OCI-LY3 (cell line): Measurements from ENCODE around the gene RIN3.

Source experiments
- H2AFZ ChIP-seq: fragments of 200-600, 300-600 bp; shearing (Covaris generic); 2 replicates; pipeline ENCODE4 v1.6.0; 2014; ENCODE audit warnings: antibody characterized with exemption, low read depth, low read length
- H3K27ac ChIP-seq: fragments of 200-600, 300-600 bp; sonication (generic); 2 replicates; pipeline ENCODE4 v1.5.1; 2014; ENCODE audit warnings: mild to moderate bottlenecking, low read length, moderate library complexity, mixed read lengths
- H3K27me3 ChIP-seq: fragments of 200-600, 300-600 bp; sonication (generic); 2 replicates; pipeline ENCODE4 v1.6.1; 2014; ENCODE audit warnings: low read depth, low read length, mixed read lengths
- H3K36me3 ChIP-seq: fragments of 200-600, 300-600 bp; sonication (generic); replicated peaks from 2 replicates; pipeline ENCODE3; 2014; ENCODE audit warnings: low read depth, low read length, mixed read lengths
- H3K4me1 ChIP-seq: fragments of 300-600, 200-600 bp; sonication (generic); 2 replicates; pipeline ENCODE4 v1.6.1; 2014; ENCODE audit warnings: low read length, mixed read lengths
- H3K4me2 ChIP-seq: fragments of 200-600, 300-600 bp; sonication (generic); 2 replicates; pipeline ENCODE4 v1.6.1; 2014; ENCODE audit warnings: low read length, mixed read lengths
- H3K4me3 ChIP-seq: fragments of 300-600, 200-600 bp; sonication (generic); 2 replicates; pipeline ENCODE4 v1.5.1; 2014; ENCODE audit warnings: antibody characterized with exemption, mild to moderate bottlenecking, low read length, moderate library complexity
- H3K79me2 ChIP-seq: fragments of 300-600, 200-600 bp; shearing (Covaris generic); 2 replicates; pipeline ENCODE4 v1.6.1; 2014; ENCODE audit warnings: mild to moderate bottlenecking, low read length, mixed read lengths
- H3K9ac ChIP-seq: fragments of 300-600, 200-600 bp; shearing (Covaris generic); 2 replicates; pipeline ENCODE4 v1.6.0; 2014; ENCODE audit warnings: mild to moderate bottlenecking, low read length, moderate library complexity
- H3K9me3 ChIP-seq: fragments of 200-600, 300-600 bp; shearing (Covaris generic); 2 replicates; pipeline ENCODE4 v1.6.1; 2014; ENCODE audit warnings: low read length, mixed read lengths; ENCODE audit not compliant: insufficient read depth
- H4K20me1 ChIP-seq: fragments of 200-600, 300-600 bp; sonication (generic); 2 replicates; pipeline ENCODE4 v1.6.1; 2016; ENCODE audit warnings: low read length, mixed read lengths; ENCODE audit not compliant: insufficient read depth
- EZH2phosphoT487 ChIP-seq: fragments of 200-600 bp; shearing (Covaris generic); IDR thresholded peaks from 2 replicates; pipeline ENCODE4 v1.6.1; 2018; ENCODE audit warnings: antibody characterized with exemption, mixed run types, low read depth
- TF ChIP-seq, protein P1 (sequence below): fragments of 200-600, 300-600 bp; sonication (generic); IDR thresholded peaks from 2 replicates; pipeline ENCODE4 v1.5.1; 2014; ENCODE audit warnings: antibody characterized with exemption, low read length, low read depth

Gene RIN3

DNA sequence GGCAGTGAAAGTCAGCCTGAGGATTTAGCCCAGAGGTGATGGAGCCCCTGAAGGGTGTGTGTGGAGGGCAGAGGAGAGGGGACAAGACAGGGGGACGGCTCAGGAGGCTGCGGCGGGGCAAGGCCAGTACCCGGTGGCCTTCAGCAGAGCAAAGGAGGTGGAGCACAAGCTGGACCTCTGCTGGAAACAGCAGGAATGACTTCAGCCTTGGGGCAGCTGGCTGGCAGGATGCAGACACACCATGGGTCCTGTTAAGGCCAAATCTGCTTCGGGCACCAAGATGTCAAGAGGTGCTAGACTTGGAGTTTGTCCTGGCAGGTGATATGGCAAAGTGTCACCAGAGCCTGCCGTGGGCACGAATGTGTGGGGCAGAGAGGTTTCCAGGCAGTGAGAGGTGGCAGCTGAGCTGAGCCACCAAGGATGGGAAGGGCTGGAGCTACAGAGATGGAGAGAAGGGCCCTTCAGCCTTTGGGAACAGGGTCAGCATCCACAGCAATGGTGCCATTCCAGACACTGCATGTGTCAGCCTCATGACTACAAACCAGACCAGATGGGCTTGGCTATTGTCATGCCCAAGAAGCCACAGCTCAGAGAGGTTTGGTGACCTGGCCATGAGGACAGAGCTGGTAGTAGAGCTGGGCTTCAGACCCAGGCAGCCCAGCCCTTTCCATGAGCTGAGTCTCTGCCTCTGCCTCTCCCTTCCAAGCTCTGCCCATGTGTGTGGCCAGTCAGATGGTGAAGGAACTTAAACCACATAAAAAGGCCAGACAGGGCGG lies 142.9 kb downstream of the RIN3 start:
- Histone ChIP-seq H4K20me1 (no peaks in the 10 kb centered on the region), H3K4me2 (no peak overlapping the region), H3K9me3 (no peaks in the 10 kb centered on the region), H2AFZ (no peak overlapping the region), H3K36me3 (peaks cover 8% of the 10 kb centered on the region), H3K4me3 (no peak overlapping the region), H3K27me3 (no peaks in the 10 kb centered on the region), H3K4me1 (peaks cover 27% of the 10 kb centered on the region), H3K9ac (no peak overlapping the region), H3K79me2 (no peaks in the 10 kb centered on the region), H3K27ac (no peak overlapping the region)
- no peak for TF ChIP-seq EZH2phosphoT487
- TF ChIP-seq, protein P1, sequence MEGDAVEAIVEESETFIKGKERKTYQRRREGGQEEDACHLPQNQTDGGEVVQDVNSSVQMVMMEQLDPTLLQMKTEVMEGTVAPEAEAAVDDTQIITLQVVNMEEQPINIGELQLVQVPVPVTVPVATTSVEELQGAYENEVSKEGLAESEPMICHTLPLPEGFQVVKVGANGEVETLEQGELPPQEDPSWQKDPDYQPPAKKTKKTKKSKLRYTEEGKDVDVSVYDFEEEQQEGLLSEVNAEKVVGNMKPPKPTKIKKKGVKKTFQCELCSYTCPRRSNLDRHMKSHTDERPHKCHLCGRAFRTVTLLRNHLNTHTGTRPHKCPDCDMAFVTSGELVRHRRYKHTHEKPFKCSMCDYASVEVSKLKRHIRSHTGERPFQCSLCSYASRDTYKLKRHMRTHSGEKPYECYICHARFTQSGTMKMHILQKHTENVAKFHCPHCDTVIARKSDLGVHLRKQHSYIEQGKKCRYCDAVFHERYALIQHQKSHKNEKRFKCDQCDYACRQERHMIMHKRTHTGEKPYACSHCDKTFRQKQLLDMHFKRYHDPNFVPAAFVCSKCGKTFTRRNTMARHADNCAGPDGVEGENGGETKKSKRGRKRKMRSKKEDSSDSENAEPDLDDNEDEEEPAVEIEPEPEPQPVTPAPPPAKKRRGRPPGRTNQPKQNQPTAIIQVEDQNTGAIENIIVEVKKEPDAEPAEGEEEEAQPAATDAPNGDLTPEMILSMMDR, result no peak

DNA sequence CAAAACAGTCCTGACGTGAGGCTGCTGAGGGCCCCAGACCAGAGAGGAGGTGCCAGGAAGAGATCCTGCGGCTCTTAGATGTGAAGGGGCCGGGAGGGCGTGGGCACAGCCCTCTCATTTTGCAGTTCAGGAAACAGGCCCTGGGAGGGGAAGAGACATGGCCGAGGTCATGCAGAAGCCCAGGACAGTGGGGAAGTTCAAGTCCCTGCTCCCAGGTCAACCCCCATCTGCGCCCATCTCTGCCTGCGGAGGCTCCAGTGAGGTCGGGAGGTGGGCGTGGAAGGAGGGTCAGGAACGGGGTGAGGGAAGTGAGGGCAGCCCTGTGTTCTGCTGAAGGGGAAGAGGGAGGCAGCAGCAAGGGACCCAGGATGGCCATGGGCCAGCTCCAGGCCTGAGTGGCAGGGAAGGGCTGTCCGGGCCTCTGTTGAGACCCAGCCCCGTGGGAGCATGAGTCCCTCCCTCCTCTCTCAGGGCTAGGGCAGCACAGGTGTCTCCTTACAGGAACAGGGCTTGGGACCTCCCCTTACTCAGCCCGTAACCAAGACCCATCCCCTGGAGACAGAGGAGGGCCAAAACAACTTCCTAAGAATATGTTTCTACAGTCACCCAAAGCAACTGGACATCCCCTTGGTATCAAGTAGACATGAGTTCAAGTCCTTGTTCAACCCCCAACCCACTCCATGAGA lies 144.0 kb downstream of the RIN3 start:
- Histone ChIP-seq H3K4me2 (no peak overlapping the region), H3K27ac (no peak overlapping the region), H3K4me1 (peaks cover 21% of the 10 kb centered on the region), H3K36me3 (peaks cover 8% of the 10 kb centered on the region), H3K27me3 (no peaks in the 10 kb centered on the region), H3K9me3 (no peaks in the 10 kb centered on the region), H3K4me3 (no peak overlapping the region), H3K79me2 (no peaks in the 10 kb centered on the region), H4K20me1 (no peaks in the 10 kb centered on the region), H3K9ac (no peak overlapping the region), H2AFZ (no peak overlapping the region)
- TF ChIP-seq, protein P1, result no peak
- TF ChIP-seq EZH2phosphoT487, result no peak

DNA sequence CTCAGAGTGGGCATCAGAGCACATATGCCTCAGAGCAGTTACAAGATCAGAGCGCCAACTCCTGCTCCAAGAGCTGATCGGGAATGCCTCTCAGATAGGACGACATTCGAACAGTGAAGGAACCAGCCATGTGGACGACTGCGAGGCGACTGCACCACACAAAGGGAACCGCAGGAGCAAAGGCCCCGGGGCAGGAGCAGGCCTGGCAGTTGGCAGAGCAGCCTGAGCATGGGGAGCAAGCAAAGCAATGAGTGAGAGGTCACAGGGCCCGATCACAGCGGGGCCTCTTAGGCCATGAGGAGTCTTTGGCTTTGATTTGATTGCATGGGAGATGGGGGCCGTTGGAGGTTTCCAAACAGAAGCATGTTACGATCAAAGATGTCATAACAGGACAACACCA lies 144.6 kb downstream of the RIN3 start:
- Histone ChIP-seq H4K20me1 (no peaks in the 10 kb centered on the region), H3K4me3 (no peak overlapping the region), H3K9ac (no peak overlapping the region), H3K9me3 (no peaks in the 10 kb centered on the region), H2AFZ (no peak overlapping the region), H3K27ac (no peak overlapping the region), H3K4me1 (peaks cover 21% of the 10 kb centered on the region), H3K79me2 (no peaks in the 10 kb centered on the region), H3K27me3 (no peaks in the 10 kb centered on the region), H3K4me2 (no peak overlapping the region), H3K36me3 (peaks cover 8% of the 10 kb centered on the region)
- TF ChIP-seq EZH2phosphoT487, result no peak
- TF ChIP-seq, protein P1, result no peak

DNA sequence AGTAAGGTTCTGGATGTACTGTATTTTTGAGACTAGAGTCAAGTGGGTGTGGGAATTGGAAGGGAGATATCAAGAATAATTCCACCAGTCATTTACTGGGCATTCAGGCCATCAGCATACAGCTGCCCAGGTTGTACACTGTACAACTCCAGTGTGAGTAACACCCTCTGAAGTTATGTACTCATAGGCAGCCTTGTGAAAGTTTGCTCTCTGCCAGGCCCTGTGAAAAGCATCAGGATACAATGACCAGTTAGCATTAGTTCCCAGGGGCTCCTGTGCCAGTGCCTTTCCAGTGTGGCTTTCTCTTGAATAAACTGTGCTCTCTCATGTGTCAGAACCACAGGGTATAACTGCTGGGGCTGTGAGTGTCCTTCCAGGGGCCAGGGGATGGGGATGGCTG lies 145.1 kb downstream of the RIN3 start:
- Histone ChIP-seq H3K27me3 (no peaks in the 10 kb centered on the region), H2AFZ (no peak overlapping the region), H3K4me2 (no peak overlapping the region), H3K9me3 (no peaks in the 10 kb centered on the region), H4K20me1 (no peaks in the 10 kb centered on the region), H3K27ac (no peak overlapping the region), H3K9ac (no peak overlapping the region), H3K4me1 (peaks cover 21% of the 10 kb centered on the region), H3K79me2 (no peaks in the 10 kb centered on the region), H3K36me3 (peaks cover 8% of the 10 kb centered on the region), H3K4me3 (no peak overlapping the region)
- TF ChIP-seq, protein P1, result no peak
- TF ChIP-seq EZH2phosphoT487, result no peak
